T-helper 1 cell treated with Interleukin-12 subunit alpha and Interleukin-12 subunit beta and Interleukin-4 antibody, amounts not matched to agents 30 μg/mL and 1 μg/mL, for 36 hours (primary cell): Measurements from ENCODE around the gene PHKA2.

Experiments used
- H3K27ac Mint-ChIP-seq: one replicate; pipeline ENCODE4 v1.8.0; 2021; ENCODE audit warnings: mild to moderate bottlenecking, mixed read lengths
- H3K27me3 Mint-ChIP-seq: one replicate; pipeline ENCODE4 v1.8.0; 2021; ENCODE audit warnings: low read depth, mixed read lengths
- H3K36me3 Mint-ChIP-seq: one replicate; pipeline ENCODE4 v1.8.0; 2021; ENCODE audit warnings: low read depth, mixed read lengths
- H3K4me1 Mint-ChIP-seq: one replicate; pipeline ENCODE4 v1.8.0; 2021; ENCODE audit warnings: low read depth, mixed read lengths
- H3K4me3 Mint-ChIP-seq: one replicate; pipeline ENCODE4 v1.8.0; 2021; ENCODE audit warnings: mild to moderate bottlenecking, moderate library complexity, mixed read lengths
- H3K9me3 Mint-ChIP-seq: one replicate; pipeline ENCODE4 v1.8.0; 2021; ENCODE audit warnings: mixed read lengths

Gene PHKA2

GRCh38 chrX:18931972-18932371 is 51.9 kb downstream of the PHKA2 start:
- Mint-ChIP-seq H3K27ac (no peak overlapping the region), H3K4me3 (no peak overlapping the region), H3K27me3 (no peaks in the 10 kb centered on the region), H3K4me1 (no peaks in the 10 kb centered on the region), H3K9me3 (no peaks in the 10 kb centered on the region), H3K36me3 (no peaks in the 10 kb centered on the region)

- Mint-ChIP-seq H3K4me1 (no peaks in the 10 kb centered on the region), H3K4me3 (no peak overlapping the region)
Observed at GRCh38 chrX:18929775-18930174, 54.1 kb downstream of the PHKA2 start.

GRCh38 chrX:18927558-18927957 is 56.4 kb downstream of the PHKA2 start:
- Mint-ChIP-seq H3K27ac (no peak overlapping the region), H3K4me3 (no peak overlapping the region), H3K36me3 (no peaks in the 10 kb centered on the region), H3K27me3 (no peaks in the 10 kb centered on the region), H3K9me3 (no peaks in the 10 kb centered on the region), H3K4me1 (no peaks in the 10 kb centered on the region)

More at GRCh38 chrX:18929775-18930174, 54.1 kb downstream of the PHKA2 start:
- H3K9me3 Mint-ChIP-seq = no peaks in the 10 kb centered on the region
- H3K27me3 Mint-ChIP-seq = no peaks in the 10 kb centered on the region
- no peak overlapping the region for H3K27ac Mint-ChIP-seq
- H3K36me3 Mint-ChIP-seq = no peaks in the 10 kb centered on the region

GRCh38 chrX:18924507-18925088 is 59.3 kb downstream of the PHKA2 start:
- Mint-ChIP-seq H3K36me3 (no peaks in the 10 kb centered on the region), H3K4me3 (no peak overlapping the region), H3K27me3 (no peaks in the 10 kb centered on the region), H3K27ac (no peak overlapping the region), H3K9me3 (no peaks in the 10 kb centered on the region), H3K4me1 (no peaks in the 10 kb centered on the region)

- H3K36me3 Mint-ChIP-seq = peaks cover 14% of the 10 kb centered on the region
- no peak overlapping the region for H3K27ac Mint-ChIP-seq
- H3K27me3 Mint-ChIP-seq = no peaks in the 10 kb centered on the region
Observed at GRCh38 chrX:18920566-18920965, 63.3 kb downstream of the PHKA2 start.

GRCh38 chrX:18920079-18920478 is 63.8 kb downstream of the PHKA2 start:
- peaks cover 15% of the 10 kb centered on the region for H3K36me3 Mint-ChIP-seq
- no peaks in the 10 kb centered on the region for H3K4me1 Mint-ChIP-seq
- H3K4me3 Mint-ChIP-seq = no peak overlapping the region
- no peaks in the 10 kb centered on the region for H3K27me3 Mint-ChIP-seq
- no peak overlapping the region for H3K27ac Mint-ChIP-seq
- no peaks in the 10 kb centered on the region for H3K9me3 Mint-ChIP-seq

More at GRCh38 chrX:18920566-18920965, 63.3 kb downstream of the PHKA2 start:
- Mint-ChIP-seq H3K4me1 (no peaks in the 10 kb centered on the region), H3K4me3 (no peak overlapping the region), H3K9me3 (no peaks in the 10 kb centered on the region)

- Mint-ChIP-seq H3K4me1 (no peaks in the 10 kb centered on the region), H3K4me3 (no peak overlapping the region), H3K27ac (no peak overlapping the region), H3K27me3 (no peaks in the 10 kb centered on the region), H3K9me3 (no peaks in the 10 kb centered on the region), H3K36me3 (peaks cover 17% of the 10 kb centered on the region)
Observed at GRCh38 chrX:18917831-18918230, 66.1 kb downstream of the PHKA2 start.

GRCh38 chrX:18906286-18906685 is 77.6 kb downstream of the PHKA2 start:
- Mint-ChIP-seq H3K9me3 (no peaks in the 10 kb centered on the region), H3K27ac (no peak overlapping the region), H3K36me3 (no peaks in the 10 kb centered on the region), H3K4me1 (no peaks in the 10 kb centered on the region), H3K4me3 (no peak overlapping the region), H3K27me3 (no peaks in the 10 kb centered on the region)

- no peaks in the 10 kb centered on the region for H3K36me3 Mint-ChIP-seq
- no peaks in the 10 kb centered on the region for H3K27me3 Mint-ChIP-seq
- no peak overlapping the region for H3K4me3 Mint-ChIP-seq
- H3K4me1 Mint-ChIP-seq = no peaks in the 10 kb centered on the region
- H3K27ac Mint-ChIP-seq = no peak overlapping the region
- no peaks in the 10 kb centered on the region for H3K9me3 Mint-ChIP-seq
Observed at GRCh38 chrX:18900401-18900976, 83.4 kb downstream of the PHKA2 start.

GRCh38 chrX:18899796-18900380 is 84.0 kb downstream of the PHKA2 start:
- H3K4me1 Mint-ChIP-seq = no peaks in the 10 kb centered on the region
- H3K36me3 Mint-ChIP-seq = no peaks in the 10 kb centered on the region
- H3K27ac Mint-ChIP-seq = no peak overlapping the region
- no peaks in the 10 kb centered on the region for H3K27me3 Mint-ChIP-seq
- no peaks in the 10 kb centered on the region for H3K9me3 Mint-ChIP-seq
- H3K4me3 Mint-ChIP-seq = no peak overlapping the region

- Mint-ChIP-seq H3K27ac (no peak overlapping the region), H3K36me3 (no peaks in the 10 kb centered on the region), H3K27me3 (no peaks in the 10 kb centered on the region), H3K4me3 (no peak overlapping the region), H3K4me1 (no peaks in the 10 kb centered on the region), H3K9me3 (no peaks in the 10 kb centered on the region)
Observed at GRCh38 chrX:18898492-18898891, 85.4 kb downstream of the PHKA2 start.

- Mint-ChIP-seq H3K4me1 (no peaks in the 10 kb centered on the region), H3K27ac (no peak overlapping the region), H3K27me3 (no peaks in the 10 kb centered on the region), H3K36me3 (no peaks in the 10 kb centered on the region), H3K4me3 (no peak overlapping the region), H3K9me3 (no peaks in the 10 kb centered on the region)
Observed at GRCh38 chrX:18898091-18898490, 85.8 kb downstream of the PHKA2 start.

GRCh38 chrX:18897611-18898010 is 86.3 kb downstream of the PHKA2 start:
- no peak overlapping the region for H3K27ac Mint-ChIP-seq
- H3K9me3 Mint-ChIP-seq = no peaks in the 10 kb centered on the region
- no peaks in the 10 kb centered on the region for H3K4me1 Mint-ChIP-seq
- no peak overlapping the region for H3K4me3 Mint-ChIP-seq
- H3K27me3 Mint-ChIP-seq = no peaks in the 10 kb centered on the region
- H3K36me3 Mint-ChIP-seq = no peaks in the 10 kb centered on the region

- Mint-ChIP-seq H3K9me3 (no peaks in the 10 kb centered on the region), H3K36me3 (no peaks in the 10 kb centered on the region), H3K4me3 (no peak overlapping the region), H3K27me3 (no peaks in the 10 kb centered on the region), H3K27ac (no peak overlapping the region), H3K4me1 (no peaks in the 10 kb centered on the region)
Observed at GRCh38 chrX:18896680-18897544, 87.0 kb downstream of the PHKA2 start.
